NCI-H345 treated with DMSO at 0.1 percent for 48 hours (cell line): Measurements from ENCODE around the gene CREB3L4.
"Not testable (repeated sequence)": the region's sequence is repeated elsewhere in the genome, so short reads cannot be mapped to it uniquely, and the experiment has no call there.

ENCODE experiments used
- DNase-seq: peaks from one replicate; lab custom pipeline; 2025; ENCODE audit not compliant: unreplicated experiment; lab: John Stamatoyannopoulos, UW

The CREB3L4 gene

GRCh38 chr1:153984123-153984894 is 16.6 kb downstream of the CREB3L4 start:
- no peak for DNase-seq

- DNase-seq: no peak
Observed at GRCh38 chr1:153985341-153985912, 17.7 kb downstream of the CREB3L4 start.

- peak; percentile 73 for DNase-seq
Observed at GRCh38 chr1:153985941-153986761, 18.4 kb downstream of the CREB3L4 start, which contains the start of gene RAB13. TSS of gene RAB13 (minus strand) at chr1:153986339. CDS start at chr1:153986236, 103 bp downstream.

- no peak for DNase-seq
Observed at GRCh38 chr1:153987621-153988020, 19.9 kb downstream of the CREB3L4 start.

GRCh38 chr1:153990468-153991150 is 22.9 kb downstream of the CREB3L4 start, which contains the start of gene RPS27:
TSS of gene RPS27 (plus strand) at chr1:153990762. CDS start at chr1:153990797, 35 bp downstream.
- peak; percentile 100 for DNase-seq

GRCh38 chr1:153991151-153991630 is 23.5 kb downstream of the CREB3L4 start:
- no peak for DNase-seq

- no peak for DNase-seq
Observed at GRCh38 chr1:153991806-153992205, 24.1 kb downstream of the CREB3L4 start.

GRCh38 chr1:153995202-153995601 is 27.5 kb downstream of the CREB3L4 start:
- DNase-seq: no peak

GRCh38 chr1:153995640-153996039 is 27.9 kb downstream of the CREB3L4 start:
- no peak for DNase-seq

- not testable (repeated sequence) for DNase-seq
Observed at GRCh38 chr1:153996882-153997281, 29.2 kb downstream of the CREB3L4 start.

GRCh38 chr1:154000420-154000819 is 32.7 kb downstream of the CREB3L4 start:
- no peak for DNase-seq

GRCh38 chr1:154006136-154006535 is 38.4 kb downstream of the CREB3L4 start:
- no peak for DNase-seq

GRCh38 chr1:154012129-154012528 is 44.4 kb downstream of the CREB3L4 start:
- no peak for DNase-seq

- DNase-seq: not testable (repeated sequence)
Observed at GRCh38 chr1:154012543-154012942, 44.8 kb downstream of the CREB3L4 start.

GRCh38 chr1:154014154-154014907 is 46.6 kb downstream of the CREB3L4 start:
- DNase-seq: no peak

- no peak for DNase-seq
Observed at GRCh38 chr1:154019269-154019668, 51.6 kb downstream of the CREB3L4 start.

- no peak for DNase-seq
Observed at GRCh38 chr1:154019940-154020339, 52.2 kb downstream of the CREB3L4 start.
